C4-2B (cell line): ENCODE data around the gene FOXS1.

ENCODE experiments used
- H3K27ac ChIP-seq: fragments of 450-650 bp; 2 replicates; pipeline ENCODE4 v1.5.1; 2017
- CTCF ChIP-seq: fragments of 450-650 bp; conservative IDR thresholded peaks from 2 replicates; pipeline ENCODE4 v1.5.1; 2017; ENCODE audit warnings: mild to moderate bottlenecking
- ZFX ChIP-seq: fragments of 450-650 bp; IDR thresholded peaks from 2 replicates; pipeline ENCODE4 v1.6.1; 2017

Gene FOXS1

DNA sequence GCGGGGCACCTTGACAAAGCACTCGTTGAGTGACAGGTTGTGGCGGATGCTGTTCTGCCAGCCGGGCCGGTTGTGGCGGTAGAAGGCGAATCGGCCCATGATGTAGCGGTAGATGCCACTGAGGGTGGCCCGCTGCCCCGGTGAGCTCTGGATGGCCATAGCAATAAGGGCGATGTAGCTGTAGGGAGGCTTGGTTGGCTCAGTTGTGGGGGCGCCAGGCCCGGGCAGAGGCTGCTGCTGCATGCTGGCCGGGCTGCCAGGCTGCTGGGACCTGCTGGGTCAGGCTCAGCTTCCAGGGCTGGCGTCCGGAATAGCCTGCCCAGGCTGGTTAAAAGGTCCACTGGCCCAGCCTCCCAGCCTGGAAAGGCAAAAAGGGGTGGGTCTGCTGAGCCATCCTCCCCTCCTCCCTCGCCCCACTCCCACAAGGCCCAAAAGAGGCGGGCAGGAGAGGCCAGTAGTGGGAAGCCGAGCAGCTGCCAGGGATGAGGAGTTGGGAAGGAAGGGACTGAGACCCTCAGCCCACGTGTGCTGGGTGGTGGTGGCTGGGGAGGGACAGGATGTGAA lies at the start of gene FOXS1:
TSS of gene FOXS1 (minus strand) at position 305 of the 564 bp plus-strand sequence. CDS start at position 243, 62 bp downstream.
- no peak for TF ChIP-seq CTCF
- no peak for TF ChIP-seq ZFX
- H3K27ac ChIP-seq: no peak within 1 kb of the TSS

DNA sequence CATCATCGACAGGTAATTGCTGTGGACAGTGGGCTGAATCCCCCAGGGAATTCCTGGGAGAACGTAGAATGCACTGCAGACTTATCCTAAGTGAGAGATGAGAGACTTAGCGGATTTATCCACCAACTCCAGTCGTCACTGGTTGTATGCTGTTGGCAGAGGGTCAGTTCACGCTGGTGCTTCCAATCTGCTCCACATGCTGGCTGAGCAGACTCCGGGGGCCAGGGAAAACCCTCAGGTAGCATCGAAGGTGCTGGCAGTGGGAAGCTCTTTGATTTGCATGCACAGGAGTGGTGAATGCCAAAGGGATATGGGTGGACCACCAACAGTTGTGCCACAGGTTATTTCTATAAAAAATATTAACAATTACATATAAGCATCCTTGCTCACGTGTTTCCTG lies 45.2 kb upstream of the FOXS1 start:
- TF ChIP-seq CTCF: no peak
- TF ChIP-seq ZFX: no peak
- no peak overlapping the region for H3K27ac ChIP-seq

DNA sequence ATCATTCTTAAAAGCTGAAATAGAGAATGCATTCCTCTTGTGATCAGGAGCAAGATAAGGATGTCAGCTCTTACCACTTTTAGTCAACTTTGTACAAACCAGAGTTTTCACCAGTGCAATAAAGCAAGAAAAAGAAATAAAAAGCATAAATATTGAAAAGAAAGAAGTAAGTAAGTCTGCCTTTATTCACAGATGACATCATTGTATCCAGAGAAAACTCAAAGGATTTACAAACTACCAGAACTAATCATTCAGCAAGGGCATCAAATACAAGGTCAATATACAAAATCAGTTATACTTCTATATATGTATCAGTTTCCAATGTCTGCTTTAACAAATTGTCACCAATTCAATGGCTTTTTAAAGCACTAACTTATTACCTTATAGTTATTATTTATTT lies 38.4 kb upstream of the FOXS1 start:
- no peak overlapping the region for H3K27ac ChIP-seq
- TF ChIP-seq CTCF: no peak
- TF ChIP-seq ZFX: no peak

- no peak overlapping the region for H3K27ac ChIP-seq
- TF ChIP-seq CTCF (no peak), ZFX (no peak)
Measured at GRCh38 chr20:31881945-31882344, 36.5 kb upstream of the FOXS1 start.

DNA sequence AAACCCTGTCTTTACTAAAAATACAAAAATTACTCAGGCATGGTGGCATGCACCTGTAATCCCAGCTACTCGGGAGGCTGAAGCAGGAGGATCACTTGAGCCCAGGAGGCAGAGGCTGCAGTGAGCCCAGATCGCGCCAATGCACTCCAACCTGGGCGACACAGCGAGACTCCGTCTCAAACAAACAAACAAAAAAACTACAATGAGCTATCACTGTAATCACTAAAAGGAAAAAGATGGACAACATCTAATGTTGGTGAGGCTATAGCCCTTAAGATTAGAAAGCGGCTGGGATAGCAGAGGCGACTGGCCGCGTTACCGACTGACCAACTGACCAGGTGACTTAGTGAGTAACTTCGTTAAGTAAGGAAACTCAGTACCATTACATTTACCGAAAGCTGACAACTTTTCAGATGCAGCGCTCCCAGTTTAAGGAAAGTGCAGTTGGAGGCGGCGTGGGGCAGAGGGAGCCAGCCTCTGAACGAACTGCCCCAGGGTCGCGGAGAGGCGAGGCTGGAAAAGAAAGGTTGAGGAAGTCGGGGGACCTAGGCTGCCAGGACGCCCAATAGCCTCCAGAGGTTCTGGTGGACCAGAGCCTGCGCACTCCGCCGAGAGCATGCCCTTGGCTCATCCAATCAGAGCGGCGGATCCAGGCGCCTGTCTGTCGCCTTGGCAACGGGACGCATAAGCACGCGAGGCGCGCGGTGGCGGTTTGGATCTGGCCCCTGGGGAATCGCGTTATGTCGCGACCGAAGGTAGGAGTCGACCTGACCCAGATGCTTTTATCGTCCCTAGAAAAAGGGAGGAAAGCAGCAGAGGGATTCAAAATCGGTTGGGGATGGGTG lies 34.0 kb upstream of the FOXS1 start:
- TF ChIP-seq ZFX (no peak), CTCF (no peak)
- H3K27ac ChIP-seq: peak overlapping the region; percentile 49

DNA sequence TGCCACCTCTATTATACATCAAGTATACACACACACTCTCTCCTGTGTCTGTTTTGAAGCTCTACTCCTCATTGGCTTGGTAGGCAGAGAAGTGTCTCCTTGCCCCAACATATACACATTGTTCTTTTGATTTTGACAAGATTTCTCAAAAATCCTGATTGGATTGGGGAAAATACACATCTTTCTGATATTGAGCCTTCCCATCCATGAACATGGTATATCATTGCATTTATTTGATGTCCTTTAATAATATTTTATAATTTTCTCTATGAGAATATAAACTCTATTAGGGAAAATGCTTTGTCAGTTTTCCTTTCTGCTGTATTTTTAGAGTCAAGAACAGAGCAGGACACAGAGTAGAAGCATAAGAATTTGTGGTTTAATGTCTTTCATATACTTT lies 32.3 kb upstream of the FOXS1 start:
- no peak overlapping the region for H3K27ac ChIP-seq
- TF ChIP-seq CTCF: no peak
- no peak for TF ChIP-seq ZFX

GRCh38 chr20:31875671-31876070 lies 30.3 kb upstream of the FOXS1 start:
- TF ChIP-seq ZFX (no peak), CTCF (no peak)
- H3K27ac ChIP-seq: no peak overlapping the region
